NCI-H2107 (cell line): ENCODE results near the gene GPX2.
A peak's percentile ranks its signal among the peaks of the same experiment; 100 is the strongest.
"Not testable (repeated sequence)": the region's sequence is repeated elsewhere in the genome, so short reads cannot be mapped to it uniquely, and the experiment has no call there.

Source experiments
- DNase-seq: peaks from one replicate; lab custom pipeline; 2025; lab: John Stamatoyannopoulos, UW

Gene GPX2

DNA sequence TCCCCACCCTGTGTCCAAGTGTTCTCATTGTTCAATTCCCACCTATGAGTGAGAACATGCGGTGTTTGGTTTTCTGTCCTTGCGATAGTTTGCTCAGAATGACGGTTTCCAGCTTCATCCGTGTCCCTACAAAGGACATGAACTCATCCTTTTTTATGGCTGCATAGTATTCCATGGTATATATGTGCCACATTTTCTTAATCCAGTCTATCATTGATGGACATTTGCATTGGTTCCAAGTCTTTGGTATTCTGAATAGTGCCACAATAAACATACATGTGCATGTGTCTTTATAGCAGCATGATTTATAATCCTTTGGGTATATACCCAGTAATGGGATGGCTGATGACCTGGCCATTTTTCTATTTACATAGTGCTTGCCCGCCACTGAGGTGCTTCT lies 29.1 kb downstream of the GPX2 start:
- DNase-seq, result not testable (repeated sequence)

DNA sequence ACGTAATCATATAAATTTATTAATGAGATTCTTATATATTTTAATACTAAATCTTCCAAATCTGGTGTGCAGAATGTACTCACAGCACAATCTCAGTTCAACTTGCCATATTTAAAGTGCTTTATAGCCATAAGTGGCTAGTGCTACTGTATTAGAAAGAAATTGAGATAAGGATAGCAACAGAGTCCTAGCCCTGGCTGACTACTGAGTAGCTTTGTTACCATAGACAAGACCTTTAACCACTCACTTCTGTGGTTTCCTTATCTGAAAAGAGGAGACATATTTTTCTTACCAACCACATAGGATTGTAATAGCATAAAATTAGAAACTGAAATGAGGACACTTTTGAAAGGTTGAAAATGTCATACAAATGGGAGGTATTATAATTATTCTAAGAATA lies 30.3 kb downstream of the GPX2 start:
- DNase-seq, result no peak

DNA sequence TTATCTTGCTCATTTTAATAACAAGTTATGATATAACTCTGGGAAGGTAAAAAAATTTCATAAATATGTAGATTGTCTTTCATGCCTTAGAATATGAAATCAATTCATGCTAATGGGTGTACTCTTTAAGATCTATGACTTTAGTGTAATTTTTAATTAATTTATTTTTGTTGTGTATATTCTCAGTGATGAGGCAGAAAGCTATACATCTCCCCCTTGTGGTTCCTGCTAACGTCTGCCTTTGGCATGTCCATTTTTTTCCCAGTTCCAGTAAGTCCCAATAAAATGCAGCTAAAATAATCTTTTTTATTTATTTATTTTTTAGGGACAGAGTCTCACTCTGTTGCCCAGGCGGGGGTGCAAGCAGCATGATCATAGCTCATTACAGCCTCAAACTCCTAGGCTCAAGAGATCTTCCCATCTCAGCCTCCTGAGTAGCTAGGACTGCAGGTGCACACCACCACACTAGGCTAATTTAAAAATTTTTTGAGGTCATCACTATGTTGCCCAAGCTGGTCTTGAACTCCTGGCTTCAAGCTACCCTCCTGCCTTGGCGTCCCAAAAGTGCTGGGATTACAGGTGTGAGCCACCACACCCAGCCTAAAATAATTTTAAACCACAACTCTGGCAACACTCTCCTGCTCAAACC lies 31.6 kb downstream of the GPX2 start:
- no peak for DNase-seq

DNA sequence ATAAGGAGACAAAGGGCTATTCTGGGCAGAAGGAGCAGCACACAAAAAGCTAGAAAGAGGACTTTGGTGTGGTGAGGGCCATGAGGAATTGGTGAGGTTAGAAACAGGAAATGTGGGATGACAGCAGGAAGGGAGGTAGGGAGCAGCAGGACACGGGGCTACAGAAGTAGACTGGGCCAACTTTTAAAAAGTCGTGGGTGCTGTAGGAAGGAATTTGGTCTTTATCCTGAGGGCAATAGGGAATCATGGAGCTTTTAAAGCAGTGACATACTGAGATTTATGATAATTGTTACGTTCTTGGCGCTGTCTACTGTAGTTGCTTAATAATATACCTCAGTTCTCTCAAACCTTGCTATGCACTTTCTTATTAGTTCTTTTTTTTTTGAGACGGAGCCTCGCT lies 36.5 kb downstream of the GPX2 start:
- no peak for DNase-seq

DNA sequence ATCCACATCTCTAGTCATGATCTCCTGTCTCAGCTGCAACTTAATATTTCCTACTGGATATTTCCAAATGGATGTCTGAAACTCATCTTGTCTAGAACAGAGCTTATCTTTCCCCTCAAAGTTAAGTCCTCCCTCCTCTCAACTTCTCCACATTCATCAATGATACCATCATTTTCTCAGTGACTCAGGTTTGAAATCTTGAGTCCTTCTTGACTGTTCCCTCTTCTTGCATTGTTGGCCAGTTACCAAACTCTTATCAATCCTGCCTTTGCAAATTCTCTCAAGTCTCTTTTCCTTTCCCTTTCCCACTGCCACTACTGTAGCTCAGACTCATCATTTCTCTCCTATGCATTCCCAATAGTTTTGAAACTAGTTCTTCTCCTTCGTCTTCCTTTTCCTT lies 42.6 kb downstream of the GPX2 start:
- no peak for DNase-seq

DNA sequence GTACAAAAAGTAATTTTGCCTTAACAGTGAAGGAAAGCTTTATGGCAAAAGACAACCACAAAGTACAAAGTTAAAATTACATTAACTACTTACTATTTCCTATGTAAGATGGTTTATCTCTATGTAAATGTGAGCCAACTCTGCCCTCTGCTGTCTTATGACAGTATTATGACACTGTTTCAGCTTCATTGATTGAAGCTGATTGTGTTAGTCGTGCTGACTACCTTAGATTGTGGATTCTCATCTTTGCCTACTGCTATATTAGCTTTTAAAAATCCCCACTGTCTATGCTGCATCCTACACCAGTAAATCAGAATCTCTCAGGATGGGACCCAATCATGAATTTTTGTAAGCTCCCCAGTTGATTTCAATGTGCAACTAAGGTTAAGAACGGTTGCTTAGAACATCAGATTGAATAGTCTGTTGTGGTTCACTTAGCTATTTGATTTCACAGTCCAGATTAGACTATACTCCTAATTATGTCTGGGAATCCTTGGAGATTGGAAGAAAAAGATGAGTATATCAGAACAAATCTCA lies 50.6 kb downstream of the GPX2 start:
- peak; percentile 46 for DNase-seq

DNA sequence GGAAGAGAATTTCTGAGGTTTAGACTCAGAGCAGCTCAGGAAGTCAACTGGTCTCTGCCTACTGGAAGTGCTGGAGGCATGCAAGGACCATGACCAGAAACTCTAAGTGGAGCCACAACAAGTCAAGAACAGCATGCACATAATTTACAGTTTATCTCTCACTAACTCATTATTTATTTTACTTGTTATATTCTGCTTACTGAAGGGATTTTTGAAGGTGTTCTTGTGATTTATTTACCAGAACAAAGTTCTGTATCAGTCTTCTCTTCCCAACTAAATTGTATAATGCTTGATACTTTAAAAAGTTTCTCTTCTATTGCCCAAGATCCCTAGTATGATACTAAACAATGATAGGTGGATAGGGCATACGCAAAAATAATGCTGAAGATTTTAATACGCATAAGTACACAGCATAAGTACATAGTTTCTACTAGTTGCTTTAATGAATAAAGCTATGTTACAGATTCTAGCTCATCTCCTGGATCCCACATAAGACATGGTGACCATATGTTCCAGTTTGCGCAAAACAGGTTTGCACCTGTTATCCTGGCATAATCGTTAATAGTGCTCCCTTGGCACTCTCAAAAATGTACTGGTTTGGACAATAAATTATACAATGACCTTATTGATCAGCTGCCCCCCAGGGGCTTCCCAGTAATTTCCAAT lies 51.2 kb downstream of the GPX2 start:
- DNase-seq, result no peak

DNA sequence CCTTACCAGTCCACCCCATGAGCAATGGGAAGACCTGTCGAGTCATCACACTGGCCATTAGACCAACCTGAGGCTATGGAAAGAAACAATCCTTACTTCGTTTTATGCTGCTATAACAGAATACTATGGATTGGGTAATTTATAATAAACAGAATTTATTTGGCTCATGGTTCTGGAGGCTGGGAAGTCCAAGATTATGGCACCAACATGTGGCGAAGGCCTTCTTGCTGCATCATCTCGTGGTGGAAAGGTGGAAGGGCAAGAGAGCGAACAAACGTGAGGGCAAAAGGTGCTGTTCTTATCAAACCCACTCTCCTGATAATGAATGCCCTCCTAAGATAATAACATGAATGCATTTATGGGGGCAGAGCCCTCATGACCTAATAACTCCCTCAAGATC lies 53.2 kb downstream of the GPX2 start:
- no peak for DNase-seq
